NCI-H748 treated with DMSO at 0.1 percent for 48 hours (cell line): ENCODE data around the gene CEP97.
"Not testable (repeated sequence)": the region's sequence is repeated elsewhere in the genome, so short reads cannot be mapped to it uniquely, and the experiment has no call there.

Experiments used
- DNase-seq: peaks from one replicate; lab custom pipeline; 2025; lab: John Stamatoyannopoulos, UW

CEP97 gene

GRCh38 chr3:101703169-101703568 is 21.2 kb upstream of the CEP97 start:
- DNase-seq, result no peak

DNA sequence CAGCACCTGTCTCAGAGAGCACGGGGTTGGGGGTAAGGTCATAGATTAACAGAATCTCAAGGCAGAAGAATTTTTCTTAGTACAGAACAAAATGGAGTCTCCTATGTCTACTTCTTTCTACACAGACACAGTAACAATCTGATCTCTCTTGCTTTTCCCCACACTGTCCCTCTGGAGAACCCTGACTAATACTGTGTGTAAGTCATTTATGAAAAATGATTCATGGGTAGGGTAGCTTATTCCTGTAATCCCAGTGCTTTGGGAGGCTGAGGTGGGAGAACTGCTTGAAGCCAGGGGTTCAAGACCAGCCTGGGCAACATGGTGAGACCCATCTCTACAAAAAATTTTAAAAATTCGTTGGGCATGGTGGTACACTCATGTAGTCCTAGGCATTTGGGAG is 19.8 kb upstream of the CEP97 start:
- not testable (repeated sequence) for DNase-seq

DNA sequence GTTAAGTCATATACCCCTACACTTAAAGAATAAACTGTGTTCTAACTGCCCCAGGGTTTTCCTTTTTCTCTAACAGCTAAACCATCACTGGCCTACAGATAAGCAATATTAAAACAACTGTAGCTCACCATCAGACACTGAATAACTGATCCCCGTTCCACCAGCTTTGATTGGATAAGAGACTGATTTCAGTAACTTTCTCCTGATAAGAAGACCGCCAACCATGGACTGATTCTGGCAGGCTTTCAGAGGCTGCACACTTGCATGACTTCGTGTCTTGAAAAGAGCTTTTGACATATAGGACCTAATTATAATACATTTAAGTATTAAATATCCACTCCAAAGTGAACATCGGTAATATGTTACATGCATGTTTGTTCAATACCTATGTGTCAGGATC is 15.3 kb upstream of the CEP97 start:
- DNase-seq, result no peak

GRCh38 chr3:101718455-101718854 is 6.0 kb upstream of the CEP97 start:
- no peak for DNase-seq

DNA sequence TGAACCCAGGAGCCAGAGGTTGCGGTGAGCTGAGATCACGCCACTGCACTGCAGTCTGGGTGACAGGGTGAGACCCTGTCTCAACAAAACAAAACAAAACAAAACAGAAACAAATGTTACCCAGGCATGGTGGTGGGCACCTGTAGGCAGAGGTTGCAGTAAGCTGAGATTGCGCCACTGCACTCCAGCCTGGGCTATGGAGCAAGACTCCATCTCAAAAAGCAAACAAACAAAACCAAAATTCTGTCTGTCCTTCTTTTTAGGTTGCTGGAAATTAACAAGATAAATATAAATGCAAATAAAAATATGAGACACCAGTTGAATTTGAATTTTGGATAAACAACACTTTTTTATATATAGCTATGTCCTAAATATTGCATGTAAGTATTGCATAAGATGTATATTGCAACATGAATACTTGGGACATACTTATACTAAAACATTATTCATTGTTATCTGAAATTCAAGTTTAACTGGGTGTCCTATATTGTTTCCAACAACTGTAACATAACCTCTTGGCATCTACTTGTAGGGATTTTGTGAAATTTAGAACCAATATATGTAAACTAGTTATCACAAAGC is 4.7 kb upstream of the CEP97 start:
- no peak for DNase-seq

DNA sequence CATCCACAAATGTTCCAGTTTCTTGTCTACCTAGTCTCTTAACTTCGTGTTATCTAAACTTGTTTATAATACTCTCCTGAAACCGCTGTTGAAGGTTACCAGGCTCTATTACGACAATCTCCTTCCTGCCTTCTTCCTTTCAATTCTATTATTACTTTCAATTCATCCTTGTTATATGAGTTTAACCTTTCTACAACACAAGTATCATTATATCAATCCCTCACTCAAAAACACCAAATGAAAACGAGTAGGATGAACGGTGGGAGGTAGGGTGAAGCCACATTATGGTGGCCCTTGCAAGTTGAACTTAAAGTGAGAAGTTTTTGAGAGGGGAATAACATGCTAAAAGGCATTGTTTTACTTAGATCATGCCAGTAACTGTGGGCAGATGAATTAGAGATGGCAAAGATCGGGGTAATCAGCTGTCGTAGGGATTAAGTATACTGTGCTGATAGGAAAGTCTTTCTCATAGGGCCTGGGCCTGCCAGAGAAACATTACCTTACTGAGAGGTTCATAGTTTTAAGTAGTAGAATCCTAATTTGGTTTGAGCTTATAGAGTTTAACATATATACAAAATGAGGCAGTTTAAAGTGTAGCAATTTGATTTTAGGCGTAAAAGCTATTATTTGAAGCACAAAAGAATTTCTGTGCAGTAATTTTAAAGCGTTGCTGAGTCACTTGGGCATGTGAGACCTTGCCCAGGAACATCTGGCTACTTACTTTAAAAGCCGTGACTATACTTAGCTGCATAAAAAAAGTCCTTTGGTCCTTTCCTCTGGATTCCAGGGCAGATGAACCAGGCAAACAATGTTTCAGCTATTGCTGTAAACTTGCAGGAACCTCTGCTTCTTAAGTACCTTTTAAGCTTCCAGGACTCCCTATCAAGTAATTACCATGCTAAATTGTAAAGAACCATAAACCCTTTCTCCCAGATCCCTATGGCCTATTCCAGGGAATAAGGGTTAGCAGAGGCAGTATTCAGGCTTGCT is 3.3 kb upstream of the CEP97 start:
- DNase-seq, result no peak

DNA sequence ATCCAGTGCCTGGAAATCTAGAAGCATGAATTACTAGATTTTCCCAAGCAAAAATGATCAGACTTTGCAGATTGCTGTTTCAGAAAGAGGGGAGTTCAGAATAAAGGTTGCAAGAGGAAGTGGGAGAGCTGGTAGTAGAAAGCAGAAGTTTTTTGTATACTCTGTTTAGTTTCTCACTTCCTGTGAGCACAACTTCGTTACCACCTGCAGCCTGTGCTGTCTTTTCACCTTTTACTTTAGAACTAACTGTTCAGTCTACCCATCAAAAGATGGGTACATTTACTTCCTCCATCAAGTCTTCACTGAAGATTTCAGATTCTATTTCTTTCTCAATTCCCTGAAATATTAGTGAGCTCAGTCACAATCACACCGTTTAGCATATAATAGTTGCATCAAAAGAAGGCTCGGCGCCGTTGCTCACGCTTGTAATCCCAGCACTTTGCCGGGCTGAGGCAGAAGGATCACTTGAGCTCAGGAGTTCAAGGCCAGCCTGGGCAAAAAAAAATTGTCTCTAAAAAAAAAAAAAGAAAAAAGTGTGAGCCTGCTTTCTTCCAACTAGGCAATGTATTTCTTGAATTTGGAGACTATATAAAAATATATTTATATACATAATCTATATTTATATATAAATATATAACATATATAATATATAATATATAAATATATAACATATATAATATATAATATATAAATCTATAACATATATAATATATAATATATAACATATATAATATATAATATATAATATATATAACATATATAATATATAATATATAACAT is 1.8 kb upstream of the CEP97 start:
- no peak for DNase-seq

DNA sequence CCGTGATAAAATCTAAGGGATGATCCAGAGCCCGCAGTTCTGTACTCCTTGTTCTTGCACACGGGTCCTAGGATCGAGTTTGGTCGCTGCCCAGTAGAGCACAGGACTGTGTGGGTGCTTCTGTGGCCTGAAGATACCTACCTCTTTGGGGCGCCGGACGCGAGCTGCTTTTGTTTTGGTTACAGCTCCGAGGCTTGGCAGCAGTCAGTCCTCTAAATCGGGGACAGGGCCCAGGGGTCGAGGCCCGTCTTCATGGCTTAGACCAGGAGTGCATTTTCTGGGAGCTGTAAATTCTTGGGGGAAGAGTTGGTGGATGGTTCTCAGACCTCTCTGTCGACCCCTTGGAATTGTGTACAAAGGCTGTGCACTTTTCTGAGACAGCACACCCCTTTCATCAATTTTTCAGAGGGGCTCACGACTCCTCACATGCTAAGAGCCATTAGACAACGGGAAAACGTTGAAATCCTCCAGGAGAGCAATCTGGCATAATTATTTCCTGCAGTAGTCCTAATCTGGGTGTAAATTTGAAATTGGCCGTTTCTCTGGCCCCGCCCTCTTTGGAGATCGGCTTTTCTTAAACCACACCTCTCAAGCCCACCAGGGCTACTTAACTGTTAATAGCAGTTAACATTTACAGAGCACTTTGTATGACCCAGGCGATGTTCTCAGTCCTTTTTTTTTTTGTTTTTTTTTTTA is 928 bp downstream of the CEP97 start:
- peak; percentile 25 for DNase-seq

- no peak for DNase-seq
Measured at GRCh38 chr3:101725890-101726275, 1.5 kb downstream of the CEP97 start.

DNA sequence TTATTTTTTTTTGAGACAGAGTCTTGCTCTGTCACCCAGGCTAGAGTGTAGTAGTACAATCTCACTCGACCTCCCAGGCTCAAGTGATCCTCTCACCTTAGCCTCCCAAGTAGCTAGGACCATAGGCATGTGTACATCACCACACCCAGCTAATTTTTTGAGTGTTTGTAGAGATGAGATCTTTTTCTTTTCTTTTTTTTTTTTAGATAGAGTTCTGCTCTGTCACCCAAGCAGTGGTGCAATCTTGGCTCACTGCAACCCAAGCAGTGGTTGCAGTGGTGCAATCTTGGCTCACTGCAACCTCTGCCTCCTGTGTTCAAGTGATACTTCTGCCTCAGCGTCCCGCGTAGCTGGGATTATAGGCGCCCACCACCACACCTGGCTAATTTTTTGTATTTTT is 5.2 kb downstream of the CEP97 start:
- no peak for DNase-seq

DNA sequence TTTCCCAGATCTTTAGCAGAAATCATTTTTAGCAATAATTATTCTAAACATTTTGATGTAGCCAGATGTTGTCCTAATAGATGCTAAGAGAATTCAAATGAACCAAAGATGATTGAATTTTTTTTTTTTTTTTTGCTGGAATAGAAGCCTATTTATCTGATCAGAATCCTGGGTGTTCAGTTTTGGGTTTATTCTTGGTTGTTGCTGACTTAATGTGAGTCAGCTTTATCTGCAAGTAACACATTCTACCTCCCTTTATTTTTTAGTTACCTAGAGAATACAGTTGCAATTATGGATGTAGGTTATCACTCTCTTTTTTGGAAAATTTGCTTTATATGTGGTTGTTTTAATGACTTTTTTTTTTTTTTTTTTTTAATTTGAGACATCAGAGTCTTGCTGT is 6.4 kb downstream of the CEP97 start:
- DNase-seq, result no peak

DNA sequence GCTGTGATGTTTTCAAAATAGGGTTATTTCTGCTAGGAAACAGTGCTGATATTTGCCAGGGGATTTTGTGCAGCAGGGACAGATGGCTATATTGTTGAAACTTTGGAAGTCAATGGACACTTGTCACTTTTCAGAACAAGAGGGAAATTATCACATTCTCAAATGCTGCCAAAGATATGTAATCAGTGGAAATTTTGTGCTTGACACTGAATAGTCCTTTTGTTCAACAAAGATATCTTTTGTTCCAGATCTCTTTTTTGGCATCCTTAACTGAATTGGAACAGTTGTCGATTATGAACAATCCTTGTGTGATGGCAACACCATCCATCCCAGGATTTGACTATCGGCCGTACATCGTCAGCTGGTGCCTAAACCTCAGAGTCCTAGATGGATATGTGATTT is 7.8 kb downstream of the CEP97 start:
- DNase-seq, result no peak

DNA sequence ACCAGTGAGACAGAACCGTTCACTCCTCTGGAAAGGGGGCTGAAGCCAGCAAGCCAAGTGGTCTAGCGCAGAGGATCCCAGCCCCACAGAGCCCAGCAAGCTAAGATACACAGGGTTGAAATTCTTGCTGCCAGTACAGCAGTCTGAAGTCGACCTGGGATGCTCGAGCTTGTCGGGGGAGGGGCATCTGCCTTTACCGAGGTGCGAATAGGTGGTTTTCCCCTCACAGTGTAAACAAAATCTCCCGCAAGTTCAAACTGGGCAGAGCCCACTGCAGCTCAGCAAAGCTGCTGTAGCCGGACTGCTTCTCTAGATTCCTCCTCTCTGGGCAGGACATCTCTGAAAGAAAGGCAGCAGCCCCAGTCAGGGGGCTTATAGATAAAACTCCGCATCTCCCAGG is 11.4 kb downstream of the CEP97 start:
- no peak for DNase-seq

- not testable (repeated sequence) for DNase-seq
Measured at GRCh38 chr3:101741914-101742313, 17.5 kb downstream of the CEP97 start.

- no peak for DNase-seq
Measured at GRCh38 chr3:101744811-101745210, 20.4 kb downstream of the CEP97 start.

DNA sequence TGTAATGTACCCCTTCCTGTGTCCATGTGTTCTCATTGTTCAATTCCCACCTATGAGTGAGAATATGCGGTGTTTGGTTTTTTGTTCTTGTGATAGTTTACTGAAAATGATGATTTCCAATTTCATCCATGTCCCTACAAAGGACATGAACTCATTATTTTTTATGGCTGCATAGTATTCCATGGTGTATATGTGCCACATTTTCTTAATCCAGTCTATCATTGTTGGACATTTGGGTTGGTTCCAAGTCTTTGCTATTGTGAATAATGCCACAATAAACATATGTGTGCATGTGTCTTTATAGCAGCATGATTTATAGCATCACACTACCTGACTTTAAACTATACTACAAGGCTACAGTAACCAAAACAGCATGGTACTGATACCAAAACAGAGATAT is 21.5 kb downstream of the CEP97 start:
- DNase-seq, result not testable (repeated sequence)

GRCh38 chr3:101753386-101754113 is 29.1 kb downstream of the CEP97 start:
- not testable (repeated sequence) for DNase-seq

GRCh38 chr3:101758224-101758623 is 33.8 kb downstream of the CEP97 start:
- no peak for DNase-seq

GRCh38 chr3:101762041-101762646 is 37.7 kb downstream of the CEP97 start:
- DNase-seq, result no peak

DNA sequence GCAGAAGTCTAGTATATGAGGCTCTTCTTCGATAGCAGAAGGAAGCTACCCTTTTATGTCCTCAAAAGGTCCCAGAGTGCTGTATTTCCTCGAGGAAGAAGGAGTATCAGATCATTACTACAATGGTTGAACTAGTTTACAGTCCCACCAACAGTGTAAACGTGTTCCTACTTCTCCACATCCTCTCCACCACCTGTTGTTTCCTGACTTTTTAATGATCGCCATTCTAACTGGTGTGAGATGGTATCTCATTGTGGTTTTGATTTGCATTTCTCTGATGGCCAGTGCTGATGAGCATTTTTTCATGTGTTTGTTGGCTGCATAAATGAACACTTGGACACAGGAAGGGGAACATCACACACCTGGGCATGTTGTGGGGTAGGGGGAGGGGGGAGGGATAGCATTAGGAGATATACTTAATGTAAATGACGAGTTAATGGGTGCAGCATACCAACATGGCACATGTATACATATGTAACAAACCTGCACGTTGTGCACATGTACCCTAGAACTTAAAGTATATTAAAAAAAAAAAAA is 53.4 kb downstream of the CEP97 start:
- DNase-seq, result not testable (repeated sequence)
